NCI-H187 (cell line): ENCODE measurements around the gene TRIM28.

Experiments used
- DNase-seq, 2 experiments: peaks; one replicate each; lab custom pipeline; 2025; lab: John Stamatoyannopoulos, UW

Gene TRIM28

DNA sequence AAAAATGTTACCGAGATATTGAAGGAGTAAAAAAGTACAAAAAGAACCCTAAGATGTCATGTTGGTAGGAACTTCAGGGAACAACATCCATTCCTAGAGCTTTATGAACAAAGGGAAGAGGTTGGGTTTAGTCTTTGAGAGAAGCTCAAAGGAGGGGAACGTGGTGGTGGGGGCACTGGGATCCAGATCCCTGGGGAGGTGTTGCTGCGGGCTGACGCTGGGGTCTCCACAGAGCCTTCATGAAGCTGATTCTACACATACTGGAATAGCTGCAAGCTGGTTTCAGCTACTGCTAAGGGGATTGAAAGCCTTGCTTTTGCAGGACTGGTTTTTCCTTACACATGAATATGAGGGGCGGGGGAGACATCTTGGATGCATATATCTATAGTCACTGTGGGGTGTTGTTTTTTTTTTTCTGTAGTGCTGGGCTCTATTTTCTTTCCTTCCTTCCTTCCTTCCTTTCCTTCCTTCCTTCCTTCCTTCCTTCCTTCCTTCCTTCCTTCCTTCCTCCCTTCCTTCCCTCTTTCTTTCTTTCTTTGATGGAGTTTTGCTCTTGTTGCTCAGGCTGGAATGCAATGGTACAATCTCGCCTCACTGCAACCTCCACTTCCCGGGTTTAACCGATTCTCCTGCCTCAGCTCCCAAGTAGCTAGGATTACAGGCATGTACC is 35.7 kb downstream of the TRIM28 start:
- no peak for DNase-seq

DNA sequence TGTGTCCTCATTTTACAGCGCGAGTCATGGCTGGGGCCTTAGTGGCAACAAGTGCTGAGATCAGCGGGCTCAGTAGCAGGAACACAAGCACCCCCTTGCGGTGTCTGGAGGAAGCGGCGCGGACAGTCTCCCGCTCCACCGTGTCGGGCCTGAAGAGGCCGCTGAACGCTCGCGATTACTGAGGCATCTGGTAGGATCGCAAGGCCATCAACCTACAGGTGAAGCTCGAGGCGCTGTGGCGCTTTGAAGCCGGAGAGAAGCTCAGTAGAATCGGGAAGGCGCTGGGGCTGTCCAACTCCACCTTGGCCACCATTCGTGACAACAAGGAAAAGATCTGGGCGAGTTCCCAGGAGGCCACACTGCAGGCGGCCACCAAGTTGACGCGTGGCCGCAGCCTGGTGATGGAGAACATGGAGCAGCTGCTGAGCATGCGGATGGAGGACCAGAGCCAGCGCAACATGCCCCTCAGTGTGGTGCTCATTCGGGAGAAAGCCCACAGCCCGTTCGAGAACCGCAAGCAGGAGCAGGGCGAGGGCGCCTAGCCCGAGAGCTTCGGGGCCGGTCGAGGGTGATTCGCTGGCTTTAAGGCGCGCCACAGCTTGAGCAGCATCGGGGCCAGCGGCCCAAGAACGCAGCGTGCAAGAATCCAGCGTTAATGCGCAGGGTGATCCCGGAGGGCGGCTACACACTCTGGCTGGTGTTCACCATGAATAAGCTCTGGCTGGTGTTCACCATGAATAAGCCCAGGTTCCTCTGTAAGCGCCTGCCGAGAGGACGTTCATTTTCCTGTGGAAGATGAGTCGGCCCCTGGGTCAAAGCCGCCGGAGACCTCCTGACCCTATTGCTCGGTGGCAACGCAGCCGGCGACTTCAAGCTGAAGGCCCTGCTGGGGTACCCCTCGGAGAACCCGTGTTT is 37.6 kb downstream of the TRIM28 start:
- no peak for DNase-seq

DNA sequence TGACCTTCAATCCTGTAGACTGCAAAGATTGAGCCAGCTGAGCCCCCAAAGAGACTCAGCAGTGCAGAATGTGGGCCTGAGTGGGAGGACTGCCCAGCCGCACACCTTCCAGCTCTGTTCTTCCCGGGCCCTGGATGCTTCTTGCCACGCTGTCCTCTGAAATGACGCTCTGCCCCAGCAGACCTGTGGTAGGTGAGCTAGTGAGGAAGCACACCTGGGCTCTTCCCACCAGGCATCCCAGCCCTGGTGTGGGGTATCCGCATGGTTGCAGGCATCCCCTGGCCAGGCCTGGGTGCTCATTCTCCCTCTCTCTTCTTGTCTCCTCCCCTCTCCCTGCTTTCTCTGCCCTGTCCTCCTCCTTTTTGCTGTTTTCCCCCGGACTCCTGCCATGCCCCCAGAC is 39.1 kb downstream of the TRIM28 start:
- no peak for DNase-seq

DNA sequence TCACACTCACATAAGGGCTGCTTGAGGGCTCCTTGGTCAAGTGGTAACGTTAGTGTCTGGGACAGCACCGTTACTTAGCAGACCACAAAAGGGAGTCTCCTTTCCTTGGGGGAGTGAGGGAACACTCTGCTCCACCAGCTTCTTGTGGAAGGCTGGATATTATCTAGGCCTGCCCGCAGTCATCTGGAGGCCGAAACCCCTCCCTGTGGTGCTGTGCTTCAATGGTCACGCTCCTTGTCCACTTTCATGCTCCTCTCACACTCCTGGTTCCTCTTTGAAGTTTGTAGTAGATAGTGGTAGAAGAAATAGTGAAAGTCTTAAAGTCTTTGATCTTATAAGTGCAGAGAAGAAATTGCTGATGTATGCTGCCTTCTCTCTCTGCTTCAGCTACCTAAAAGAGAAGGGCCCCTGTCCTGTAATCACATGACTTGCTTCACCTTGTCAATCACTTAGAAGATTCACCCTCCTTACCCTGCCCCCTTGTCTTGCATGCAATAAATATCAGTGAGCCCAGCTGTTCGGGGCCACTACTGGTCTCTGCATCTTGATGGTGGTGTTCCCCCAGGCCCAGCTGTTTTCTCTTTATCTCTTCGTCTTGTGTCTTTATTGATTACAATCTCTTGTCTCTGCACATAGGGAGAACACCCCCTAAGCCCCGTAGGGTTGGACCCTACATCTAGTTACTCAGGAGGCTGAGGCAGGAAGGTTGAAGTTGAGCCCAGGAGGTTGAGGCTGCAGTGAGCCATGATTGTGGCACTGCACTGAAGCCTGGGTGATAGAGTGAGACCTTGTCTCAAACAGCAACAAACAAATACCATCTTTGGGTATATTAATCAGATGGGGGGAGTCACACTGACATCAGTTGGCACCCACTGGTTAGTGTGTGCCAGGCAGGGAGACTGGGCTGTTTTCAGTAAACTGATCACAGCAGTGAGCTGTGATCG is 40.9 kb downstream of the TRIM28 start:
- no peak for DNase-seq

DNA sequence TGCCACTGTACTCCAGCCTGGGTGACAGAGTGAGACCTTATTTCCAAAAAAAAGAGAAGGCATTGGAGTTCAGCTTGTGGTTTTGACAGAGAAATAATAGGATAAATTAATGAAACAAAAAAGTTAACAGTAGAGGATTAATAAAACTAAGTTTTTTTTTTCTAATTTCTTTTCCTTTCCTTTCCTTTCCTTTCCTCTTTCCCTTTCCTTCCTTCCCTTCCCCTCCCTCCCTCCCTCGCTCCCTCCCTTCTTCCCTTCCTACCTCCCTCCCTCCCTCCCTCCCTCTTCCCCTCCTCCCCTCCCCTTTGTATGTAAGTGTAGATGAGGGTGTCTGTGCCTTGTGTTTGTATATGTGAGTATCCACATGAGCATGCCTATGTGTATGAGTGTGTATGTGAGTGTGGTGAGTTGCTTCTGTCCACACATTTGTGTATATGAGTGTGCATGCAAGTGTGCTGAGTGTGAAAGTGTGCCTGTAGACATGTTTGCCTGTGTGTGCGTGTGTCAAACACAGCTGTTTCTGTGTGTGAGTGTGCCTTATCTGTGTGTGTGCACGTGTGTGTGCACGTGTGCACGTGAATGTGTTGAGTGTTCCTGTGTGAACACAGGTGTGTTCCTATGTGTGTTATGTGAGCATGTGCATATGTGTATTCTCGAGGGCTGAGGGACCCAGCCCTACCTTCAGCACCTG is 41.7 kb downstream of the TRIM28 start:
- DNase-seq = no peak

DNA sequence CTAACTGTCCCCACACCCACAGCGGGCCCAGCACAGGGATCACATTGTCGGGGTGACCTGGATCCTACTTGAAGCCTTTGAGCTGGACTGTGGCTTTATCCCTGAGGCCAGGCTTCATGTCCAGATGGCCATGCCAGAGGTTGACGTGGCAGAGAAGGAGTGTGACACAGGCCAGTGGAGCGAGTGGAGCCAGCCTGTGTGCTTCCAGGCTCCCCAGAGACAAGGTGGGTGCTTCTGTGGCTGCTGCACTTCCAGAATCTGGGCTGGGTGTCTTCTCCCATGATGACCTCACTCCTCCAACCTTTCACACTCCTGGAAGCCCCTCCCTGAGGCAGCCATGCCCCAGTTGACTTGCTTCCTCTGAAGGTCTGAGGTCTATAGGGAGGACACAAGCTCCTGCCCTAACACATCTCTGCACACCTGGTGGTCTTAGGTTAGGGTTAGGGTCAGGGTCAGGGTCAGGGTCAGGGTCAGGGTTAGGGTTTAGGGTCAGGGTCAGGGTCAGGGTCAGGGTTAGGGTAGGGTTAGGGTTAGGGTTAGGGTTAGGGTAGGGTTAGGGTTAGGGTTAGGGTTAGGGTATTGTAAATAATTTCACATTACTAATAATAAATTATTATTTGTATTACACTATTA is 42.4 kb downstream of the TRIM28 start:
- DNase-seq = no peak
